M059J (cell line): ENCODE measurements around the gene FLAD1. TPM values are rescaled to one million over a fixed set of nuclear protein-coding genes. Genes with fewer than 3 reads are reported as not detected.

Experiments
- DNase-seq: peaks from one replicate; pipeline ENCODE4 v3.0.0-alpha.2; 2012; ENCODE audit warnings: low read depth
- total RNA-seq: library from RNA; depleted of rRNA; stranded (reverse); fragments of >200 nt; shearing (Covaris generic); gene quantifications from 2 replicates; pipeline ENCODE4 v1.2.3, GENCODE V29; 2014

Gene FLAD1
- total RNA-seq, 1 experiment from 2014 or later, result 32.2 TPM

DNA sequence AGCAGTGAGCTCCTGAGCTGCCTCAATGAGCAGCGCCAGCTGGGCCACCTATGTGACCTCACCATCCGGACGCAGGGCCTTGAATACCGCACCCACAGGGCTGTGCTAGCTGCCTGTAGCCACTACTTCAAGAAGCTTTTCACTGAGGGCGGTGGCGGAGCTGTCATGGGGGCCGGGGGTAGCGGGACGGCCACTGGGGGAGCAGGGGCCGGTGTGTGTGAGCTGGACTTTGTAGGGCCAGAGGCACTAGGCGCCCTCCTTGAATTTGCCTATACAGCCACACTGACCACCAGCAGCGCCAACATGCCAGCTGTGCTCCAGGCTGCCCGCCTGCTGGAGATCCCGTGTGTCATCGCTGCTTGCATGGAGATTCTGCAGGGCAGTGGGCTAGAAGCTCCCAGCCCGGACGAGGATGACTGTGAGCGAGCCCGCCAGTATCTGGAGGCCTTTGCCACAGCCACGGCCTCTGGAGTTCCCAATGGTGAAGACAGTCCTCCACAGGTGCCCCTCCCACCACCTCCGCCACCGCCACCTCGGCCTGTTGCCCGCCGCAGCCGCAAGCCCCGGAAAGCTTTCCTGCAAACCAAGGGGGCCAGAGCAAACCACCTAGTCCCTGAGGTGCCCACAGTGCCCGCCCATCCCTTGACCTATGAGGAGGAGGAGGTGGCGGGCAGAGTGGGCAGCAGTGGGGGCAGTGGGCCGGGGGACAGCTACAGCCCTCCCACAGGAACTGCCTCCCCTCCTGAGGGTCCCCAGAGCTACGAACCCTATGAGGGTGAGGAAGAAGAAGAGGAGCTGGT lies 31.8 kb downstream of the FLAD1 start:
- DNase-seq, result no peak

DNA sequence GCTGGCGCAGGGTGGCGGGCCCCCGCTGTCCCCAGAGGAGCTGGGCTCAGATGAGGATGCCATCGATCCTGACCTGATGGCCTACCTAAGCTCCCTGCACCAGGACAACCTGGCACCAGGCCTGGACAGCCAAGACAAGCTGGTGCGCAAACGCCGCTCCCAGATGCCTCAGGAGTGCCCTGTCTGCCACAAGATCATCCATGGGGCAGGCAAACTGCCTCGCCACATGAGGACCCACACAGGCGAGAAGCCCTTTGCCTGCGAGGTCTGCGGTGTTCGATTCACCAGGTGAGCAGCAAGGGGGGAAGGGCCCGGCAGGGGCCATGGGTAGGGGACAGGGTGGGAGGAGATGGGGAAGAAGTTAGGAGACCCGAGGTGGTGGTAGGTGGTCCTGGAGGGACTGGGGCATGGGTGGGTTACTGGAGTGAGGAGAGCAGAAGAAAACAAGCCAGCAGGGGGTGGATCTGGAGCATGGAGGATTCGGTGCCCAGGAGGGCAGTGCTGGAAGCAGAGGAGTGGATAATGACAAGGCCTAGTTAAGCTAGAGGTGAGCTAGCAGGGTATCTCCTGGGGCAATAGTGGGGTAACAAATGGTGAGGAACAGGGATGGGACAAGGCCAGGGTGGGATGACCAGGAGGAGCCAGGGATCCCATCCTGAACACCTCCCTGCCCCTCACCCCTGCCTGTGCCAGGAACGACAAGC lies 32.5 kb downstream of the FLAD1 start:
- DNase-seq, result no peak

- DNase-seq, result no peak
These were observed 33.2 kb downstream of the FLAD1 start for GRCh38 chr1:155016231-155016831.

DNA sequence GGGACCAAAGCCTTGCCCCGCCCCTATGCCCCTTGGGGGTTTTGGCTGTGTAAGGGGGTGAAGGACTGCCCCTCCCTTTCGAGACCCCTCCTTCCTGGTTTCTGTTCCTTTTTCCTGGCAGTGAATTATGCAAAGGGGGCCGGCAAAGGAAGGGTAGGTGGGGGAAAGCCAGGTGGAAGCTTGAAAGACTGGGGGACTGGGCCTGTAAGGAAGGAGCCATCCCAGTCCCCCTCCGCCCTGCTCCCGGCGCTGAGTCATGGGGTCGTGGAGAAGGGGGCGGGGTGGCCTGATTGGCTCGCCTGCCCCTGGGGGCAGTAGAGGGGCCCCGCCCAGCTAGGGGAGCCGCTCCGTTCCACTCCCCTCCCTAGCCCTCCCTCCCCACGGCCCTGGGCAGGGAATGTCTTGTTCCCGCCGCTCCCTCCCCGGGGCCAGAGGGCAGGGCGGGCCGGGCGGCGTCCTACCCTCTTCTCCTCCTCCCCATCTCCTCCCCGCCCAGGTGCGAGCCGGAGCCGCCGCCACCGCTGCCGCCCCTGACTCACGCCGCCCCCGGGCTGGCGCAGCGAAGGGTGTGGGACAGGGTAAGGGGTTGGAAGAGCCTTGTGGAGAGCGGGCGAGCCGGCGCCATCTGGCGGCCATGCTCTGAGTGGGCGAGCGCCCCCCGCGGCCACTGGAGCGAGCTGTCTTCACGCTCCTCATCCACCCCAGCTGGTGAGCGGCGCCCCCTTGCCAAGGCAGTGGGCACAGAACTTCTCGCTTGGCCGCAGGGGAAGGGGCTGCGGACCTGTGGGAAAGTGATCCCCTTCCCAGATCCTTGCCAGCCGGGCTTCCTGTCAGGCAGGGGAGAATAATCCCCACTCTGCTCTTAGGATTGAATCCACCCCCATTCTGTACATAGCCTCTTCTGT lies 34.1 kb downstream of the FLAD1 start:
- DNase-seq, result peak; percentile 96

DNA sequence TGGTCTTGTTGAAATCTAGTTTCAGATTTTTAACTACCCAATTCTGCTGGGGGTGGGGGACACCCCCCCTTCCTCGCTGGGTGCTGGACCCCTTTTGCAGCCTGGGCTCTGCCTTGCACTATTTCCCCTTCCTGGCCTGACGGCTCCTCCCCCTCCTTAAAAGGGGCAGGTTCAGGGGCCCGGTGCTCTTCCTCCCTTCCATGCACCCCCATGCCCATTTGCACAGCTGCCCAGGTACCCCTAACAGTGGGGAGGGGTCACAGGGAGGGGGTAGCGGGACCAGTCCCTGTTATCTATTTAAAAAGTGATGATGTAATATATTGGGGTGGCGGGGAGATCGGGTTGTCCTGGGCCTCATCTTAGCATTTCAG lies 34.8 kb downstream of the FLAD1 start:
- DNase-seq, result no peak

GRCh38 chr1:155018617-155019348 lies 35.6 kb downstream of the FLAD1 start:
- peak; percentile 51 for DNase-seq

DNA sequence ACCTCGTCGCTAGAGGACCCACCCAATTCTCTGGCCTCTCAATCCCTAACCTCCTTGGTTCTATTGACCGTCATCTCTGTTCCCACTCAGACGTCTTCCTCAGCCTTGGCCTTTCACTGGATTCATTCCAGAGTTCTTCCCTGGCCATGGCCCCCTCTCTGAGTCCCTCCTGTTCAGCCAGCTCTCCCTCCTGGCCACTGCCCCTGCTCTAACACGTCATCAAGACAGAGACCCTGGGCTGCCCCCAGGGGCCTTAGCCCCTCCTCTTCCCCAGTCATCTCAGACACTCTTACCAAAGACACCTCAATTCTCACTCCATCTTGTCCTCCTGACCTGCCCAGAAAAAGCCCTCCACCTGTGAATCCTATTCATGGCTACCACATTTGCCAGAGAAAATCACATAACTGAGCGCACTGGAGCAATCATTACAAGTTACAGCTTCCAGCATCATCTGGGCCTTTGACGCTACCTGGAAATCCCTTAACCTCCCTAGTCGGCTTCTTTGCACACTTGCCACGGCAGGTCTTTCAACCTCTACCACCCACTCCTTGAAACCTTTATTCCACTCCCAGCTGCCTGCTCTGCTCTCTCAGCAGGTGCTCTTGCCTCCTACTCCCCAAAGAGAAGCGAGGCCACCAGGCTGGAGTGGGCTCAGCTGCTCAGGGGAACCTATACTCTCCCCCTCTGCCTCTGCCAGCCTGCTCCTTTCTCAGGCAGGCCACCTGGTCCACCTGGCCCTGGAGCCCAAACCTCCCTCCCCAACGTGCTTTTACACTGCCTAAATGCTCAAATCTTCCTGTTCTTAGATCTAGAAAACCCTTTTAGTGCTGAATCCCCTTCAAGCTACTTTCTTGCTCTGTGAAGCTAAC lies 36.5 kb downstream of the FLAD1 start:
- no peak for DNase-seq

DNA sequence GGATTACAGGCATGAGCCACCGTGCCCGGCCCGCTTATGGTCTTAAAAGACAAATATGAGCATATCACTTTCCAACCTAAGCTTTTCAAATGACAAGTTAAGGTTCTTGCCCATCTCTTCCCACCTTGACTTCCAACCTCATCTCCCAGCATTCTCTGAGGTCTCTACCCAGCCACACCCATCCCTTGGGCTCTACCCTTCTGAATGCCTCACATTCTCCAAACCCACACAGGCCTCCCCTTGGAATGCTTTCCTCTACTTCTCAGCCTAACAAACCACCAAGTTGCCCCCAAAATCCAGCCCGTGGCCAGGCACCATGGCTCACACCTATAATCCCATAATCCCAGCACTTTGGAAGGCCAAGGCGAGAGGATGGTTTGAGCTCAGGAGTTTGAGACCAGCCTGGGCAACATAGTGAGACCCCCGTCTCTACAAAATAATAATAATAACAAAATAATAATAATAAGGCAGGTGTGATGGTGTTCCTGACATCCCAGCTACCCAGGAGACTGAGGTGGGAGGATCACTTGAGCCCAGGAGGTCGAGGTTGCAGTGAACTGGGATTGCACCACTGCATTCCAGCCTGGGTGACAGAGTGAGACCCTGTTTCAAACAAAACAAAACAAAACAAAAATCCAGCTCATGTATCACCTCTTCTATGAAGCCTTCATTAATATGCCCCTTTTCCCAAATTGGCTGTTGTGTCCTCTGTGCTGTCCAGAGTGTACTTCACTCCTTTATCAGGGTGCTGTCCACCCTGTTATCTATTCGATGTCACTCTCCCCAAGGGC lies 39.2 kb downstream of the FLAD1 start:
- DNase-seq, result peak; percentile 56

GRCh38 chr1:155022927-155023236 lies 39.7 kb downstream of the FLAD1 start:
- DNase-seq, result peak; percentile 47

DNA sequence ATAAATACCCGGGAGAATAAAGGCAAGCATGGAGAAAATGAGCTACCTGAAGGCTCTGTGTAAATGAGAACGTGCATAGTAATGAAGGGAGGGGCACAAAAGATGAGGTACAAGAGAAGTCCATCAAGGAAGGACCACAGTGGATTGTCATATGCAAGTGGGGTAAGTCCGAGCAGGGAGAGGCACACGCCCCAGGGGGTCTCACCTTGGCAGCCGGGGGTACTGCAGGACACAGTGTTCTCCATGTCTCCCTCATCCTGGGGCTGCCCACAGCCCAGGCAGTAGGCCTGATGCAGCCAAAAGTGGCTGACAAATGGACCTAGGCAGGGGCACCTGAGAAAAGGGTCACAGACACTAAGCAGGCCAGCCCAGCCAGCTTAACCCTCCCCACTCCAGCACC lies 40.5 kb downstream of the FLAD1 start:
- no peak for DNase-seq

- DNase-seq, result no peak
These were observed 41.2 kb downstream of the FLAD1 start for GRCh38 chr1:155024315-155024714.

- peak; percentile 39 for DNase-seq
These were observed 43.0 kb downstream of the FLAD1 start for GRCh38 chr1:155026154-155026553.

GRCh38 chr1:155026588-155026987 lies 43.4 kb downstream of the FLAD1 start:
- DNase-seq, result peak; percentile 83

DNA sequence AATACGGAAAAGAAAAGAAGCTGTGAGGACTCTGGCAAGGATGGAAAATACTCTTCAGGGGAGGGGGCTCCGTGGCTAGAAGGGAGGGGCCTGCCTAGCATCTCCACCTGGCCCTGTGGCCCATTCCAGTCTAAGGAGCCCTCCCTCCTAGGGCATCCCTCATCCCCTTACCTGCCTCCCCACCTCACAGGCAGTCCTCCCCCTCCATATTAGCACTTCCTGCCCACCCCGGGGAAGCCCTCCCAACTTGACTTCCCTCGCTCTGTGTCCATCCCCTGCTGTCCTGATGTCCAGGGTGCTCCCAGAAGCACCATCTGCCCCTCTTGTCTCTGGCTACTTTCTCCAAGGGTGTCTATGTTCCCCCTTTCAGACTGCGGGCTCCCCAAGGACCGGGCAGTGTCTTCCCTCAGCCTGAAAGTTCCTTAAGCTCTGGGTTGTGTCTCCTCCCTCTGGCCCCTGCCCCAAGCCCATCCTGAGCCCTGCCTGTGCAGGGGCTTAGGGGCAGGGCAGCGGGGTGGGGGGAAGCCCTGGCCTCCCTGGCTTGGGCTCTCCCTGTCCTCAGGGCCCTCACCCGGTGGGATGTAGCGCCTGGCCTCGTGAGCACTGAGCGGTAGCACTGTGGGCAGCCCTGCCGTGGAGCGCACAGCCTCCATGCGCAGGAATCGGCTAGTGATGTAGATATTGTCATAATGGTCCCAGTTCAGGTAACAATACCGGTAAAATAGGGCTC lies 46.5 kb downstream of the FLAD1 start:
- no peak for DNase-seq

DNA sequence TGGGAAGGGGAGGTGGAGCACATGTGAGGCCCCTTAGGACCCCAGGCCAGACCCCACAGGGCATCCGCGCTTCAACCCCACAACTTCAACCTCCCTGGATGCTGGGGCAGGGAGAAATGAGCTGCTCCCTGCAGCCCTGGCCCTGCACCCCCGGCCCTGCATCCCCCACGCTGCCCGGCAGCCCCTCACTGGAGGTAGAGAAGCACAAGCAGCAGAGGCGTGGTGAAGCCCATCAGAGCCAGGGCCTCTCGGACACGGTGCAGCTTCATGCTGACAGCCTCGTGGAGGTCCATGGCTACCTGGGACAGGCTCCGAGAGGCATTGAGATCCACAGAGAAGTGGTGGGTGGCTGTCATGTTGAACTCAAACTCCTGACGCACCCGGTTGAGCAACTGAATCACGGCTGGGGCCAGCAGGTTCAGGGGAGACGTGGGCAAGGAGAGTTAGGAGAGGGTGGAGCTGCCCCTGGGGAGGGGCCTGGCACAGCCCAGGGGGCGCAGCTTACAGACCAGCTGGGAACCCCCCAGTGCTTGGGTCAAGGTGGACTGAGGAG lies 47.2 kb downstream of the FLAD1 start:
- no peak for DNase-seq

DNA sequence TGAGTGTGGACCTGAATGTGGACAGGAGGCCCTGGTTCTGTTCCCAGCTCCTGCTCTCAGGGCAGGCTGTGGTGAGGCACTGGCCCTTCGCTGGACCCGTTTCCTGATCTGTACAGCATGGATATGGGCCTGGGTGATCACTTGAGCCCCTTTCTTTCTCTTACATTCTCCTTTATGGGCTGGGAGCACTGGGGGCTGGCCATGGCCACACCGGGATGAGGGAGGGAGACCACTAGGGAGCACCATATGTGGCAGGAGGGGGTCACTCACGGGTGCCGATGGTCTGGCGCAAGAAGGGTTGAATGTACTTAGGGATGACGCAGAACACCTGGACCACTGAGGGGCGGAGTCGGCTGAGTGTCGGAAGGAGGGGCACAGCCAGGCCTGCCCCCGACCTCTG lies 47.8 kb downstream of the FLAD1 start:
- no peak for DNase-seq

DNA sequence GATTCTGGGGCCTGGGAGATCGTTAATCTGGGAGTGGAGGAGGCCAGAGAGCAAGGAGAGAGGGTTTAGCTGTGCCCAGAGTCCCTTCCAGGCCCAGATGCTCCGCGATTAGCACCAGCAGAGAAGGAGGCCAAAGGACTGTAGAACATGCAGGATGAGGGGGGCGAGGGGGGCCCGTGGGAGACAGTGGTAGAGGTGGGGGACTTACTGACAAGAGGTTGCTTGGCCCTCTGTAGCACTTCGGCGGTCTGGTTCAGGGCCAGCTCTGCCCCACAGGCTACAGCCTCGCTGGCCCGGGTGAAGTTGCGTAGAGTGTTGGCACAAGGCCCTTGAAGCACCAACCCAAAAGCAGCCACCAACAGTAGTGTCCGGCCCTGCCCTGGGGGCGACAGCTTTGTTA lies 49.7 kb downstream of the FLAD1 start:
- DNase-seq, result no peak

DNA sequence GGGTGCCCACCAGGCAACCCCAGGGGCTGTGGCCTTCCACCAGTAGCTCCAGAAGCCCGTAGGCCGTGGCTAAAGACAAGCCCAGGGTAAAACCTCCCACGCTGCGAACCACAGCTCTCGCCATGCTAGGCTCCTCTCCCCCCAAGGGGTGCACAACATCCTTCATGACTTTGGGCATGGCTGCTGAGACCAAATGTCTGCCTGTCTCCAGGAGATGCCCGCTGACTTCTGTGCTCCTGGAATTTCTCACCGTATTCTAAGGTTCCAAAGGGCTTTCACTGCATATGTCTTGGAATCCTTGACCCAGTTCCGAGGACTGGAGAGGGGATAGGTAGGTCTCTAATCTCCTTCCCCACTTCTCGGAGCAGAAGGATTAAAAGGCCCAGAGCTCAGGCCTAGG lies 50.4 kb downstream of the FLAD1 start, which contains the start of the genes DCST1 and DCST2:
Gene DCST1 (plus strand): TSS at position 301 of the 400 bp plus-strand sequence. CDS start 213 bp downstream, outside the sequence.
Gene DCST2 (minus strand): TSS at position 258 of the 400 bp plus-strand sequence. CDS start 80 bp downstream, at position 178.
- no peak for DNase-seq
